Measurements from ENCODE around the gene CCDC192.

- TF ChIP-seq CTCF (conservative IDR thresholded peaks at IDR 0.05; ENCODE audit: low read depth, low read length) (no peak), EZH2 (IDR thresholded peaks at IDR 0.05; ENCODE audit: borderline replicate concordance, low read depth, low read length, poor library complexity, severe bottlenecking) (no peak)
These were observed 169.3 kb downstream of the CCDC192 start for GRCh38 chr5:127872494-127872893.
